A549 (cell line): ENCODE data around the gene SALL2.

Experiments
- EP300 ChIP-seq, 2 experiments: fragments of >200 bp; sonication (Bioruptor Twin); formaldehyde crosslinking; IDR thresholded peaks; 2 replicates in 1 of 2; 3 replicates in 1 of 2; pipeline ENCODE4 v1.6.1; 2016 to 2017
- HDAC2 ChIP-seq: fragments of 200-600 bp; sonication (generic); IDR thresholded peaks from 2 replicates; pipeline ENCODE4 v1.6.1; 2016
- JUN ChIP-seq, 2 experiments: fragments of >200 bp; sonication (Bioruptor Twin); formaldehyde crosslinking; IDR thresholded peaks; 2 replicates in 1 of 2; 3 replicates in 1 of 2; pipeline ENCODE4 v1.6.1; 2016 to 2017
- JUNB ChIP-seq: fragments of >200 bp; sonication (Bioruptor Twin); formaldehyde crosslinking; IDR thresholded peaks from 2 replicates; pipeline ENCODE4 v1.6.1; 2016
- KDM1A ChIP-seq: fragments of 200-600 bp; sonication (generic); IDR thresholded peaks from 2 replicates; pipeline ENCODE4 v1.6.1; 2016; ENCODE audit warnings: low read depth, mild to moderate bottlenecking
- KDM5A ChIP-seq: fragments of 200-600 bp; sonication (generic); IDR thresholded peaks from 2 replicates; pipeline ENCODE4 v1.6.1; 2016; ENCODE audit warnings: antibody characterized with exemption, mild to moderate bottlenecking
- MYC ChIP-seq: IDR thresholded peaks from 2 replicates; pipeline ENCODE4 v1.6.1; 2012; ENCODE audit warnings: mild to moderate bottlenecking, inconsistent platforms, low read length, improper control_type of control experiment, borderline replicate concordance
- PHF8 ChIP-seq: fragments of 200-600 bp; sonication (generic); IDR thresholded peaks from 2 replicates; pipeline ENCODE4 v1.6.1; 2016; ENCODE audit warnings: low read depth, mild to moderate bottlenecking, antibody characterized with exemption, moderate library complexity, borderline replicate concordance
- POLR2A ChIP-seq: IDR thresholded peaks from 2 replicates; pipeline ENCODE4 v1.6.1; 2012; ENCODE audit warnings: mild to moderate bottlenecking, low read length
- ZFP36 ChIP-seq: fragments of 450-650 bp; IDR thresholded peaks from 2 replicates; pipeline ENCODE4 v1.6.1; 2014; ENCODE audit warnings: borderline replicate concordance; ENCODE audit not compliant: partially characterized antibody
- TF ChIP-seq, protein P1 (sequence below): fragments of >200 bp; sonication (Bioruptor Twin); formaldehyde crosslinking; IDR thresholded peaks from 3 replicates; pipeline ENCODE4 v1.5.1; 2016
- TF ChIP-seq, protein P2 (sequence below): fragments of >200 bp; sonication (Bioruptor Twin); formaldehyde crosslinking; IDR thresholded peaks from 3 replicates; pipeline ENCODE4 v1.6.1; 2016
- TF ChIP-seq, protein P3 (sequence below): fragments of >200 bp; sonication (Bioruptor Twin); formaldehyde crosslinking; IDR thresholded peaks from 2 replicates; pipeline ENCODE4 v1.6.1; 2016
- TF ChIP-seq, protein P4 (sequence below): fragments of 450-650 bp; IDR thresholded peaks from 2 replicates; pipeline ENCODE4 v1.6.1; 2014; ENCODE audit warnings: antibody characterized with exemption

GRCh38 chr14:21523203-21523602 lies 2.9 kb downstream of the SALL2 start:
- TF ChIP-seq POLR2A (no peak), PHF8 (no peak), ZFP36 (no peak), JUNB (no peak), HDAC2 (no peak), EP300 (IDR thresholded peaks at IDR 0.05) (no peak), JUN (IDR thresholded peaks at IDR 0.05) (no peak), KDM1A (no peak), MYC (no peak), KDM5A (no peak)
- TF ChIP-seq, protein P1, sequence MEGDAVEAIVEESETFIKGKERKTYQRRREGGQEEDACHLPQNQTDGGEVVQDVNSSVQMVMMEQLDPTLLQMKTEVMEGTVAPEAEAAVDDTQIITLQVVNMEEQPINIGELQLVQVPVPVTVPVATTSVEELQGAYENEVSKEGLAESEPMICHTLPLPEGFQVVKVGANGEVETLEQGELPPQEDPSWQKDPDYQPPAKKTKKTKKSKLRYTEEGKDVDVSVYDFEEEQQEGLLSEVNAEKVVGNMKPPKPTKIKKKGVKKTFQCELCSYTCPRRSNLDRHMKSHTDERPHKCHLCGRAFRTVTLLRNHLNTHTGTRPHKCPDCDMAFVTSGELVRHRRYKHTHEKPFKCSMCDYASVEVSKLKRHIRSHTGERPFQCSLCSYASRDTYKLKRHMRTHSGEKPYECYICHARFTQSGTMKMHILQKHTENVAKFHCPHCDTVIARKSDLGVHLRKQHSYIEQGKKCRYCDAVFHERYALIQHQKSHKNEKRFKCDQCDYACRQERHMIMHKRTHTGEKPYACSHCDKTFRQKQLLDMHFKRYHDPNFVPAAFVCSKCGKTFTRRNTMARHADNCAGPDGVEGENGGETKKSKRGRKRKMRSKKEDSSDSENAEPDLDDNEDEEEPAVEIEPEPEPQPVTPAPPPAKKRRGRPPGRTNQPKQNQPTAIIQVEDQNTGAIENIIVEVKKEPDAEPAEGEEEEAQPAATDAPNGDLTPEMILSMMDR, result no peak
- TF ChIP-seq, protein P2, sequence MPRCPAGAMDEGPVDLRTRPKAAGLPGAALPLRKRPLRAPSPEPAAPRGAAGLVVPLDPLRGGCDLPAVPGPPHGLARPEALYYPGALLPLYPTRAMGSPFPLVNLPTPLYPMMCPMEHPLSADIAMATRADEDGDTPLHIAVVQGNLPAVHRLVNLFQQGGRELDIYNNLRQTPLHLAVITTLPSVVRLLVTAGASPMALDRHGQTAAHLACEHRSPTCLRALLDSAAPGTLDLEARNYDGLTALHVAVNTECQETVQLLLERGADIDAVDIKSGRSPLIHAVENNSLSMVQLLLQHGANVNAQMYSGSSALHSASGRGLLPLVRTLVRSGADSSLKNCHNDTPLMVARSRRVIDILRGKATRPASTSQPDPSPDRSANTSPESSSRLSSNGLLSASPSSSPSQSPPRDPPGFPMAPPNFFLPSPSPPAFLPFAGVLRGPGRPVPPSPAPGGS, result no peak
- TF ChIP-seq, protein P3, sequence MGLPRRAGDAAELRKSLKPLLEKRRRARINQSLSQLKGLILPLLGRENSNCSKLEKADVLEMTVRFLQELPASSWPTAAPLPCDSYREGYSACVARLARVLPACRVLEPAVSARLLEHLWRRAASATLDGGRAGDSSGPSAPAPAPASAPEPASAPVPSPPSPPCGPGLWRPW, result no peak
- TF ChIP-seq, protein P4, sequence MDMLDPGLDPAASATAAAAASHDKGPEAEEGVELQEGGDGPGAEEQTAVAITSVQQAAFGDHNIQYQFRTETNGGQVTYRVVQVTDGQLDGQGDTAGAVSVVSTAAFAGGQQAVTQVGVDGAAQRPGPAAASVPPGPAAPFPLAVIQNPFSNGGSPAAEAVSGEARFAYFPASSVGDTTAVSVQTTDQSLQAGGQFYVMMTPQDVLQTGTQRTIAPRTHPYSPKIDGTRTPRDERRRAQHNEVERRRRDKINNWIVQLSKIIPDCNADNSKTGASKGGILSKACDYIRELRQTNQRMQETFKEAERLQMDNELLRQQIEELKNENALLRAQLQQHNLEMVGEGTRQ, result no peak
